ENCODE measurements around the gene HSPA12A. TPM values are rescaled to one million over a fixed set of nuclear protein-coding genes. Genes with fewer than 3 reads are reported as not detected.

The HSPA12A gene
- total and polyA plus RNA-seq, 2 experiments from 2014 or later = 8.3 to 9.6 TPM

- Histone ChIP-seq H3K36me3 (no peaks in the 10 kb centered on the region), H3K27me3 (peaks cover 27% of the 10 kb centered on the region), H3K27ac (no peak overlapping the region), H3K4me3 (no peak overlapping the region), H3K9me3 (ENCODE audit: low read depth) (no peaks in the 10 kb centered on the region), H3K4me1 (ENCODE audit: low read depth) (no peaks in the 10 kb centered on the region)
- DNase-seq (ENCODE audit: low read depth in 1 of 2, low spot score in 1 of 2) = no peak
- TF ChIP-seq CTCF (IDR thresholded peaks at IDR 0.05; ENCODE audit: low read depth, low read length) = no peak
These were observed 113.0 kb downstream of the HSPA12A start for GRCh38 chr10:116629340-116629739.

GRCh38 chr10:116627386-116627933 lies 114.9 kb downstream of the HSPA12A start:
- no peaks in the 10 kb centered on the region for H3K9me3 ChIP-seq (ENCODE audit: low read depth)
- H3K27ac ChIP-seq = no peak overlapping the region
- peak; percentile 15 to 75 for DNase-seq (ENCODE audit: low read depth in 1 of 2, low spot score in 1 of 2)
- H3K27me3 ChIP-seq = peaks cover 27% of the 10 kb centered on the region
- no peaks in the 10 kb centered on the region for H3K4me1 ChIP-seq (ENCODE audit: low read depth)
- TF ChIP-seq CTCF (IDR thresholded peaks at IDR 0.05; ENCODE audit: low read depth, low read length) = peak; percentile 19
- no peaks in the 10 kb centered on the region for H3K36me3 ChIP-seq
- peak overlapping the region; percentile 43 for H3K4me3 ChIP-seq

GRCh38 chr10:116626815-116627214 lies 115.6 kb downstream of the HSPA12A start:
- Histone ChIP-seq H3K36me3 (no peaks in the 10 kb centered on the region), H3K27ac (no peak overlapping the region), H3K4me1 (ENCODE audit: low read depth) (no peaks in the 10 kb centered on the region), H3K27me3 (peaks cover 27% of the 10 kb centered on the region), H3K9me3 (ENCODE audit: low read depth) (no peaks in the 10 kb centered on the region), H3K4me3 (no peak overlapping the region)
- DNase-seq (ENCODE audit: low read depth in 1 of 2, low spot score in 1 of 2) = no peak
- TF ChIP-seq CTCF (IDR thresholded peaks at IDR 0.05; ENCODE audit: low read depth, low read length) = no peak

GRCh38 chr10:116625845-116626244 lies 116.5 kb downstream of the HSPA12A start:
- DNase-seq (ENCODE audit: low read depth in 1 of 2, low spot score in 1 of 2) = no peak
- H3K9me3 ChIP-seq (ENCODE audit: low read depth) = no peaks in the 10 kb centered on the region
- H3K27ac ChIP-seq = no peak overlapping the region
- no peaks in the 10 kb centered on the region for H3K4me1 ChIP-seq (ENCODE audit: low read depth)
- peaks cover 27% of the 10 kb centered on the region for H3K27me3 ChIP-seq
- H3K36me3 ChIP-seq = no peaks in the 10 kb centered on the region
- TF ChIP-seq CTCF (IDR thresholded peaks at IDR 0.05; ENCODE audit: low read depth, low read length) = no peak
- H3K4me3 ChIP-seq = no peak overlapping the region

GRCh38 chr10:116621934-116622655 lies 120.3 kb downstream of the HSPA12A start:
- Histone ChIP-seq H3K36me3 (no peaks in the 10 kb centered on the region), H3K9me3 (ENCODE audit: low read depth) (no peaks in the 10 kb centered on the region), H3K27me3 (peaks cover 18% of the 10 kb centered on the region), H3K27ac (no peak overlapping the region), H3K4me3 (no peak overlapping the region), H3K4me1 (ENCODE audit: low read depth) (no peaks in the 10 kb centered on the region)
- no peak for DNase-seq (ENCODE audit: low read depth in 1 of 2, low spot score in 1 of 2)
- TF ChIP-seq CTCF (IDR thresholded peaks at IDR 0.05; ENCODE audit: low read depth, low read length) = no peak
